ENCODE measurements around the gene ATP2A1.
"Not testable (repeated sequence)": the region's sequence is repeated elsewhere in the genome, so short reads cannot be mapped to it uniquely, and the experiment has no call there.

ATP2A1 gene

DNA sequence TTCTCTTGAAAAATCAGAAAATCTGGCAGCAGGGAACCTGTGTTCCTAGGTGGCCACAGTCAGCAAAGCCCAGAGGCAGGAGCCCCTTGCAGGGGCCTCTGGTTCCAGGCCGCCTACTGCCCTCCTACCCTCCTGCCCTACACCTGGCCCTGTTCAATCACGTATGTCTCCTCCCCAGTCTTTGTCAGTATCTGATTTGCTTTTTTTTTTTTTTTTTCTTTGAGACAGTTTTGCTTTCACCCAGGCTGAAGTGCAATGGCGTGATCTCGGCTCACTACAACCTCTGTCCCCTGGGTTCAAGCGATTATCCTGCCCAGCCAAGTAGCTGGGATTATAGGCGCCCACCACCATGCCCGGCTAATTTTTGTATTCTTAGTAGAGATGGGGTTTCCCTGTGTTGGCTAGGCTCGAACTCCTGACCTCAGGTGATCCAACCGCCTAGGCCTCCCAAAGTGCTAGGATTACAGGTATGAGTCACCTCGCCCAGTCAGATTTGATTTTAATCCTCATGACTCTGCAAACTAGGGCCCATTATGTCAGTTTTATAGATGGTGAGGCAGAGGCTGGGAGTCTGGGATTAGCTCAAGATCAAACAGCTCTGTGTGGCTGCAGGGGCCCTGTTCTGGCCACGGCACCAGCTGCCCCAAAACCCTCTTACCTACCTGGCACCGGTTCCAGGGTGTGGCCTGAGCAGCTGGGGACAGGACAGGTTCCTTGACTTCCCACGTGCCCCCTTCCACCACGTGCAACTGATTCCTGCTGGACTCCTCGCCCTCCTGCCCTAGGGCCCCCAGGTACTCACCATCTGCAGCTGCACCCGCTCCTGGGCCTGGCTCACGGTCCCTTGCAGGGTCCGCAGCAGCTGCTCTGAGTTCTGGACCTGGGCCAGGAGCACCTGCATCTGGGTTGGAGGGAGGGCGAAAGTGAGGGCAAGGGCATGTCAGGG, 32.1 kb downstream of the ATP2A1 start:
- DNase-seq (ENCODE audit: low read depth, low spot score) = no peak

DNA sequence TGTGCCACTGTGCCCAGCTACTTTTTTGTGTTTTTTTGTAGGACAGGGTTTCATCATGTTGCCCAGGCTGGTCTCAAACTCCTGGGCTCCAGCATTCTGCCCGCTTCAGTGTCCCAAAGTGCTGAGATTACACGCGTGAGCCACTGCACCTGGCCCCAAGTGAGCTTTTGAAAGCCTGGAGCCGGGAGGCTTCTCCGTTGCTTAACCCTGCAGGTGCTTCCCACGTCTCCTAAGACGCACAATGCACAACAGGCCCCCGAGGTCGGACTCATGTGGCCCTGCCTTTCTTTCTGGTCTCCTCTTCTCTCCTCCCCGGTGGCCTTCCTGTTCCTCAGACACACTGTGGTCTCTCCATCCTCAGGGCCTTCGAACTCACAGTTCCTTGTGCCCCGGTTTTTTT, 34.3 kb downstream of the ATP2A1 start:
- no peak for DNase-seq (ENCODE audit: low read depth, low spot score)

DNA sequence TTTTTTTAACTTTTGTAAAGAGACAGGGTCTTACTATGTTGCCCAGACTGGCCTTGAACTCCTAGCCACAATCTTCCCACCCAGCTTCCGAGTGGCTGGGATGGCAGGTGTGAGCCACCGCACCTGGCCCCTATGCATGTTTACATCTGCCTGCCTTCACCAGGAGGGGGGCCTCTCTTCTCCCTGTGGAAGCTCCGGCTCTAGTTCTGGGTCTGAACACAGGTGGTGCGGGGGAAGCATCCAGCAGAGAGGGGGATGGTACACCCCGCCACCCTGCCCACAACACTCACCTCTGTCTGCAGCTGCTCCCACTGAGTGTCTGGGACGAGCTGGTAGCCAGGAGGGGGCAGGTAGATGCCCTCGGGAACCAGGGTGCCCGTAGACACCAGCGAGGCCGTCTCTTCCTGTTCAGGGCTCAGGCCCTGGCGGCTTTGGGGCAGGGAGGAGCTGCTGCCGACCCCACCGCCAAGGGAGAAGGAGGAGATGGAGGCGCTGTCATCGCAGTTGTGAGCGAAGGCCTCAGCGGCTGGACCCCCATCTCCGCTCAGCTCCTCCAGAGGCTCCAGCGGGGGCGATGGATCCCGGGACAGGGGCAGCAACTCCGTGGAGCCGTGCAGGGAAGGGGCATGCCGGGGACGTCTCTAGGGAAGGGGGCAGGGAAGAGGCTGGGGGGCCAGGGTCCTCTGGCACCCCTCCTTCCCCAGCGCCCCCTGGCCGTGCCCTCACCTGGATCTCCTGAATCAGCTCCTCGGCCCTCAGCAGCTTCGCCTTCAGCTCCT, 35.8 kb downstream of the ATP2A1 start:
- no peak for DNase-seq (ENCODE audit: low read depth, low spot score)

DNA sequence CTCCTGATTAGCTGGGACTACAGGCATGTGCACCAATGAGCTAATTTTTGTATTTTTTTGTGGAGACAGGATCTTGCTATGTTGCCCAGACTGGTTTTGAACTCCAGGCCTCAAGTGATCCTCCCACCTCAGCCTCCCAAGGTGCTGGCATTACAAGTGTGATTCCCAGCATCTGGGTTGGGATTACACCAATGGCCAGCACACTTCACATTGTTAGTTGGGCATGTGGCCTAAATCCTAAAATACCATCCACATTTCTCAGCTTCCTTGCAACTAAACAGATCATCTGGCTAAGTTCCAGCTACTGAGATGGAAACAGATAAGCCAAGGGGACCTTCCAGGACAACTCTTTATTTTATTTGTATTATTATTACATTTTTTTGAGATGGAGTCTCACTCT, 36.9 kb downstream of the ATP2A1 start:
- DNase-seq (ENCODE audit: low read depth, low spot score) = no peak

DNA sequence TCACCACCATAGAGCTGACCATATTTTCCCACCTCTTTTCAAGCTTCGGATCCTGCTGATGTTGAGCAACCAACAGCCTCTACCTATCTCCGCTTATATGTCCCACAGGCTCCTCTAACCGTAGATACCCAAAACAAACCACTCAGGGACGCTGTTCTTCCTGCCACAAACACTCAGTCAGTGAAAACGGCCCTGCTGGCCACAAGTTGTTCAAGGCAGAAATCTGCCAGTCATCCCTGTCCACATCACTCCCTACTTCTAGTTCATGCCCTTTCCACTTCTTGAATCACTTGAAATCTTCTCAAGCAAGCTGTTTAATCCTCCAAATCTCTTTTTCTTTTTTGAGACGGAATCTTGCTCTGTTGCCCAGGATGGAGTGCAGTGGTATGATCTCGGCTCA, 38.8 kb downstream of the ATP2A1 start:
- no peak for DNase-seq (ENCODE audit: low read depth, low spot score)

DNA sequence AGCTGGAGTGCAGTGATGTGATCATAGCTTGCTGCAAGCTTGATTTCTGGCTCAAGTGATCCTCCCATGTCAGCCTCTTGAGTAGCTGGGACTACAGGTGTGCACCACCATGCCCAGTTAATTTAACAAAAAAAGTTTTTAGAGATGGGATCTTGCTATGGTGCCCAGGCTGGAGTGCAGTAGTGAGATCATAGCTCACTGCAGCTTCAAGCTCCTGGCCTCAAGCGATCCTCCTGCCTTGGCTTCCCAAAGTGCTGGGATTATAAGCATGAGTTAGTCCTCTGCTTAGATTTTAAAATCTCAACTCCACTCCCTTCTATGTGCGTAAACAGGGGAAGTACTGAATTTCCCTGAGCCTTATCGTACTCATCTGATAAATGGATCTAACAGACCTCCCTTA, 40.4 kb downstream of the ATP2A1 start:
- DNase-seq (ENCODE audit: low read depth, low spot score) = no peak

DNA sequence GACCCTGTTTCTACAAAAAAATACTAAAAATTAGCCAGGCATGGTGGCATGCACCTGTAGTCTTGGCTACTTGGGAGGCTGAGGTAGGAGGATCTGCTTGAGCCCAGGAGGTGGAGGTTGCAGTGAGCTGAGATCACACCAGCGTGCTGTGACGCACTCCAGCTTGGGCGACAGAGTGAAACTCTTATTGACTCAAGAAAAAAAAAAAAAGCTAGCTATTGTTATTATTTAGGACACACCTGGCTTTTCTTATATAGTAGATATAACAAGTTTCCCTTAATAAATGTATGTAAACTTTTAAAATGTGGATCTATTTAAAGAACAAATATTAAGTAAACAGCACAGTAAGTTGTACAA, 44.9 kb downstream of the ATP2A1 start:
- DNase-seq (ENCODE audit: low read depth, low spot score) = no peak

DNA sequence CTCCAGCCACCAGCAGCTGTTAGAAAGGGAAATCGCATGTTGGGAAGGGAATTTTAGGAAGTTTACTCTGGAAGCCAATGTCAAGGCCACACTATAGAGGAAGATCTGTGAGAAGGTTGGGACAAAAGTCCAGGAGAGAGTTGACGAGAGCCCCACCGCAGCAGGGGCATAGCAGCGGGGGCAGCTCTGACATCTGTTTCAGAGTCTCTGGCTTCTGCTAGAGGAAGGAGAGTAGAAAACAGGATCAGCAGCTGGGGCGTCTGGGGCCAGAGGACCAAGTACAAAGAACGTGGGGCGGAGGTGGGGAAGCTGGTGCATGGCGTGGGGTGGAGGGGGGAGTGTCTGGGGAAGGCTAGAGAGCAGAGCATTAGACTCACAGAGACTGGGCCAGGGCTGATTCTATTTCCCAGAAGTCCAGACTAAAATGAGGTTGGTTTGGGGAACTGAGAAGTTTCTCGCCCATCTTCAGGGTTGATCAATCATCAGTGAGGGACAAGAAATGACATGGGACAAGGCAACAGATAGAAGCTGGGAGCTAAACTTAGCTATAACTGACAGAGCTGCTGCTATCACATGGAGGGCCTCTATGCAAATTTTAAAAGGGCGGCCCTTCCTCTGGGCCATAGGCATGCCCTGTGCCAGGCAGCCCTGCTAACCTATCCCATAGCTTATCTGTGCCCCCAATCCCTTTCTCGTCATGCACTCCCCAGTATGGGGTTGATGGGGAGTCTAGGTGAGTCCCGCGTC, 45.5 kb downstream of the ATP2A1 start:
- DNase-seq (ENCODE audit: low read depth, low spot score) = no peak

DNA sequence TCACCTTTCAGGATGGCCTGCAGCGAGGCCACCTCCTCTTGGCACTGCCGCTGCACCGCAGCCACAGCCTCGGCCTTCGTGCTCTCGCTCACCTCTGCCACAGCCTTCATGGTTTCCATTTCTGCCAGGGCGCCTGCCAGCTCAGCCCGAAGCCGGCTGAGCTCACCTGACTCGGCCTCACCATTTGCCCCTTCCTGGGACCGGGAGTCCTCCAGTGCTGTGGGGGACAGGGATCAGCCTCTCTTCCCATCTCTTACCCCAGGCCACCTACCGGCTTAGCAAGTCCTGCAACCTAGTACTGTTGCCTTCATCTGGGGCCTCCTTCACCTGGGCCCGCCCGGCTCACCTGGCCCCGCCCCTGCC, 46.1 kb downstream of the ATP2A1 start:
- DNase-seq (ENCODE audit: low read depth, low spot score) = no peak

DNA sequence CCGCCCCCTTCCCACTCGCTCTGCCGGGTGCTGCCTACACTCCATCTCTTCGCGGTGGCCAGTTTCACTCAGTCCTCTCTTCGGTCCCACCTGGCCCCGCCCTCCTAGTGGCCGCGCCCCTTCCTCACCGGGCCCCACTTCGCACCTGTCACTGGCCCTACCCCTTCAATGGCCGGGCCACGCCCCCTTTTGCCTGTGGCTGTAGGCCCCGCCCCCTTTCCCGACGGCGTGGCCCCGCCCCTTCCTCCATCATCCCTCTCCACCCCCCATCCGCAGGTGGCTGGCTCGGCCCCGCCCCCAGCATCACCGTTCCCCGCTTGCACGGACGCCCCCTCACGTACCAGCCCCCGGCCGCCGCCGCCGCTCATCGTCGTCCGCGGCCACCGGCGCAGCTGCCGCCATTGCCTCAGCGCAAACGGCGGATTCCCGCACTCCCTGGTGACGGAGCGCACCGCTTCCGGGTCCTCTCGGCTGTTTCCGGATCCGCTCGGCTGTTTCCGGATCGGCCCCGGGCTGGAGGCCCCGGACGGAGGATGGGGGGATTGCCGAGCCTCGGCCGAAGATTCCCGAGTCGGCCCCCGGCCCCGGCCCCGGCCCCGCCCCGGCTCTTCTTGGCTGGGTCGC, 46.6 kb downstream of the ATP2A1 start, which contains the start of gene RABEP2:
RABEP2 (minus strand) TSS at position 477 of the 624 bp plus-strand sequence; CDS start at position 402, 75 bp downstream.
- DNase-seq (ENCODE audit: low read depth, low spot score) = peak; percentile 83

DNA sequence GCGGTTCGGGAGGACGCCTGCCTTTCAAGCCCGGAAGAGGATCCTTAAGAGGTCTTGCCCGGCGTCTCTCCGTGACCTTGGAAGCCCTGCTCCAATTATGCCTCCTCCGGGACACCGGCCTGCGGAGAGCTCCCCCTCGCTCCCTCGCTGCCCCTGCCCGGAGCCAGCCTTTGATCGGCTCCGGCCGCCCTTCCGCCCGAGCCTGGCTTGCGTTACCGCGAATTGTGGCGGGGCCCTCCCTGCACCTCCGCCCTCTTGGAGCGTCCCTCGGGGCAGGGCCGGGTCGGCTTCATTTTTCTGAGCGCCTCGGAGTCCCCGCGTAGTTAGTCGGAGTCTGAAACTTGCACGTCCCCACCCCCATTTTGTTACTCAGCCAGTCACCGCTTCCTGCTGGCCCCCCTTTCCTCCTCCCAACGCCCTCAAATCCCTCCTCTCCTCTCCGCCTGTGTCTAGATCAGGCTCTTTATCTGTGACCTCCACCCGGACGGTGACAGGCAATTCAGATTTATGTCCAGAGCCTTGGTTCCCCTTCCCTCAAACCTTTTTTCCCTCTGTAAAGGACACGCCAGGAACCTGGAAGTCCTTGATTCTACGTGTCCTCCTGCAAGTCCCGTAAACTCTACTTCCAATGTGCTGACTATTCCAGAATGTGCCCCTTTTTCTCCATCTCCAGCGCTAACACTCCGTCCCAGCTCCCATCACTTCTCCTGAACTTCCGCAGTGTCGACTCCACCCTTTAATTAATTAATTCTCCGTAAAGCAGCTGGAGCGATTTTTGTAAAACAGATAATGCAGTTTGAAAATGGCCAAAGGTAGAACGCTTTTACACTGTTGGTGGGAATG, 47.3 kb downstream of the ATP2A1 start:
- DNase-seq (ENCODE audit: low read depth, low spot score) = peak; percentile 57

DNA sequence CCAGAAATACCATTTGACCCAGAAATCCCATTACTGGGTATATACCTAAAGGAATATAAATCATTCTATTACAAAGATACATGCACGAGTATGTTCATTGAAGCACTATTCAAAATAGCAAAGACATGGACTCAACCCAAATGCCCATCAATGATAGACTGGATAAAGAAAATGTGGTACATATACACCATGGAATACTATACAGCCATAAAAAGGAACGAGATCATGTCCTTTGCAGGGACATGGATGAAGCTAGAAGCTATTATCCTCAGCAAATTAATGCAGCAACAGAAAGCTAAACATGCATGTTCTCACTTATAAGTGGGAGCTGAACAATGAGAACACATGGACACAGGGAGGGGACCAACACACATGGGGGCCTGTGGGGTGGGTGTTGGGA, 48.0 kb downstream of the ATP2A1 start:
- not testable (repeated sequence) for DNase-seq (ENCODE audit: low read depth, low spot score)

DNA sequence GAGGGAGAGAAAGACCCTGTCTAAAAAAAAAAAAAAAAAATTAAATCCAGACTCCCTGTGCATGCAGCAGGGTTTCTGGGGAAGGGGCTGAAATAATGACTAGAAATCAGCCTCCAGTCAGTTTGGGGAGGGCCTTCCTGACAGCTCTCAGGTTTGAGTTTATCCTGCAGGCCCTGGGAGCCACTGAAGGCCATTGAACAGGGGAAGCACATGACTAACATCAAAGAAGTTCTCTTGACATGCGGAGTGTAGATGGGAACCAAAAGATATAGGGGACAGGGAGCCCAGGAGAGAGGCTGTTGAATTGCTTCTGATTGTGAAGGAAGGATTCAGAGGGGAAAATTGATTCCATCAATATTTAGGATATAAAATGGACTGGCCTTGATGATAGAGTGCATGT, 49.5 kb downstream of the ATP2A1 start:
- no peak for DNase-seq (ENCODE audit: low read depth, low spot score)

DNA sequence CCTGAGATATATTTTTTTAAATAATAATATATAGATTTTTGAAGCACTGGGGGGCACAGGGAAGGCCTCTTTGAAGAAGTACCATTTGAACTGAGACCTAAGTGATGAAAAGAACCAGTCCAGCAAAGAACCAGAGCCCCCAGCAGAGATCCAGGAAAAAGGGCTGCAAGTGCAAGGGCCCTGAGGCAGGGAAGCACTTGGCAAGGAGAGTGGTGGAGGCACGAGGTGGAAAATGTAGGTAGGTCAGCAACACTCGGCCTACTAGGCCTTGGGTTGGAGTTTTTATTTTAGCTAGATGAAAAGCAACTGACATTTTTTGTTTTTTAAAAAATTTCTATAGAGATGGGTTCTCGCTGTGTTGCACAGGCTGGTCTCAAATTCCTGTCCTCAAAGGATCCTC, 51.9 kb downstream of the ATP2A1 start:
- no peak for DNase-seq (ENCODE audit: low read depth, low spot score)

DNA sequence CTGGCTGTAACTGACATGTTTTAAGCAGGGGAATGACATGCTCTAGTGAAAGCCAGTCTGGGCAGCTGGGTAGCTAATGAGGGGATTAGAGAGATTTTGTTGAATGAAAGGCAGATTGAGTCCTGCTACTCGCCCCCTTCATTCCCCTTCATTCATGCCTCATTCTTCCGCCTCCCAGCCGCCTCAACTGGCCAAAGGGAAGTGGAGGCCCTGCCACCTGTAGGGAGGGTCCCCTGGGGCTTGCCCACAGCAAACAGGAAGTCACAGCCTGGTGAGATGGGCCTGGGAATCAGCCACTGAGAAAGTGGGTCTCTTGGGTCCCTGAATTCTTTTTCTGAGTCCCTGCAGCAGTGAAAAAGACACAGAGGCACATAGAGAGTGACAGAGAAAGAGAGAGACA, 52.4 kb downstream of the ATP2A1 start:
- no peak for DNase-seq (ENCODE audit: low read depth, low spot score)

DNA sequence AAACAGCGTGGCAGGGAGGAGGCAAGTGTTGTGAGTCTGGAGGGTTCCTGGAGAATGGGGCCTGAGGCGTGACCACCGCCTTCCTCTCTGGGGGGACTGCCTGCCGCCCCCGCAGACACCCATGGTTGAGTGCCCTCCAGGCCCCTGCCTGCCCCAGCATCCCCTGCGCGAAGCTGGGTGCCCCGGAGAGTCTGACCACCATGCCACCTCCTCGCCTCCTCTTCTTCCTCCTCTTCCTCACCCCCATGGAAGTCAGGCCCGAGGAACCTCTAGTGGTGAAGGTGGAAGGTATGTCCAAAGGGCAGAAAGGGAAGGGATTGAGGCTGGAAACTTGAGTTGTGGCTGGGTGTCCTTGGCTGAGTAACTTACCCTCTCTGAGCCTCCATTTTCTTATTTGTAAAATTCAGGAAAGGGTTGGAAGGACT, 53.5 kb downstream of the ATP2A1 start, which contains the start of gene CD19:
CD19 (plus strand) TSS at position 171 of the 425 bp plus-strand sequence; CDS start at position 201, 30 bp downstream.
- DNase-seq (ENCODE audit: low read depth, low spot score) = no peak

DNA sequence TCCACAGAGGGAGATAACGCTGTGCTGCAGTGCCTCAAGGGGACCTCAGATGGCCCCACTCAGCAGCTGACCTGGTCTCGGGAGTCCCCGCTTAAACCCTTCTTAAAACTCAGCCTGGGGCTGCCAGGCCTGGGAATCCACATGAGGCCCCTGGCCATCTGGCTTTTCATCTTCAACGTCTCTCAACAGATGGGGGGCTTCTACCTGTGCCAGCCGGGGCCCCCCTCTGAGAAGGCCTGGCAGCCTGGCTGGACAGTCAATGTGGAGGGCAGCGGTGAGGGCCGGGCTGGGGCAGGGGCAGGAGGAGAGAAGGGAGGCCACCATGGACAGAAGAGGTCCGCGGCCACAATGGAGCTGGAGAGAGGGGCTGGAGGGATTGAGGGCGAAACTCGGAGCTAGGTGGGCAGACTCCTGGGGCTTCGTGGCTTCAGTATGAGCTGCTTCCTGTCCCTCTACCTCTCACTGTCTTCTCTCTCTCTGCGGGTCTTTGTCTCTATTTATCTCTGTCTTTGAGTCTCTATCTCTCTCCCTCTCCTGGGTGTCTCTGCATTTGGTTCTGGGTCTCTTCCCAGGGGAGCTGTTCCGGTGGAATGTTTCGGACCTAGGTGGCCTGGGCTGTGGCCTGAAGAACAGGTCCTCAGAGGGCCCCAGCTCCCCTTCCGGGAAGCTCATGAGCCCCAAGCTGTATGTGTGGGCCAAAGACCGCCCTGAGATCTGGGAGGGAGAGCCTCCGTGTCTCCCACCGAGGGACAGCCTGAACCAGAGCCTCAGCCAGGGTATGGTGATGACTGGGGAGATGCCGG, 54.3 kb downstream of the ATP2A1 start:
- no peak for DNase-seq (ENCODE audit: low read depth, low spot score)

DNA sequence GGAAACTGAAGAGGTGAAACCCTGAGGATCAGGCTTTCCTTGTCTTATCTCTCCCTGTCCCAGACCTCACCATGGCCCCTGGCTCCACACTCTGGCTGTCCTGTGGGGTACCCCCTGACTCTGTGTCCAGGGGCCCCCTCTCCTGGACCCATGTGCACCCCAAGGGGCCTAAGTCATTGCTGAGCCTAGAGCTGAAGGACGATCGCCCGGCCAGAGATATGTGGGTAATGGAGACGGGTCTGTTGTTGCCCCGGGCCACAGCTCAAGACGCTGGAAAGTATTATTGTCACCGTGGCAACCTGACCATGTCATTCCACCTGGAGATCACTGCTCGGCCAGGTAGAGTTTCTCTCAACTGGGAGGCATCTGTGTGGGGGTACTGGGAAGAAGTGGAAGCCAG, 54.9 kb downstream of the ATP2A1 start:
- DNase-seq (ENCODE audit: low read depth, low spot score) = no peak

DNA sequence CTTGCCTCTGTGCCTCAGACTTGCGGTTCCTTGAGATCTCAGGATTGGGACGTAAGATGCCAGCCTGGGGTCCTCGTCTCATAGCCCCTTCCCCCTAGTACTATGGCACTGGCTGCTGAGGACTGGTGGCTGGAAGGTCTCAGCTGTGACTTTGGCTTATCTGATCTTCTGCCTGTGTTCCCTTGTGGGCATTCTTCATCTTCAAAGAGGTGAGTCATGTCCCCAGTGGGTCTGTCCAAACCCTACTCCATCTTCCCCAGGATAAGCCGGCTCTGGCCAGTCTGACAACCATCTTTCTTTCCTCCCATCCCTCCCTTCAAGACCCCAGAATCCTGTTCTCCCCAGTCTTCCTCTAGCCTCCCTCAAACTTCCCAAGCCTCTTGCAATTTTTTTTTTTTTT, 57.1 kb downstream of the ATP2A1 start:
- DNase-seq (ENCODE audit: low read depth, low spot score) = no peak

Data from activated CD4-positive, CD25-positive, alpha-beta regulatory T cell treated with anti-CD3 and anti-CD28 coated beads, Interleukin-2, amount 50 U/mL, for 16 hours (primary cell).